T-cell (primary cell): ENCODE data around the gene EXOC3L4. TPM values are rescaled to one million over a fixed set of nuclear protein-coding genes. Genes with fewer than 3 reads are reported as not detected.
"Not testable (repeated sequence)": the region's sequence is repeated elsewhere in the genome, so short reads cannot be mapped to it uniquely, and the experiment has no call there.

Experiments used
- ATAC-seq, 4 experiments: fragments of 200-7000 bp in 3 of 4; fragments of 150-1000 bp in 1 of 4; cut with Tn5 transposase; replicated peaks in 1 of 4; 1 replicate in 3 of 4; 2 replicates in 1 of 4; pipeline ENCODE4 v1.10.0; 2021; ENCODE audit warnings: moderate library complexity in 3 of 4, mild to moderate bottlenecking in 2 of 4, moderate number of reproducible peaks in 1 of 4
- CTCF ChIA-PET, 2 donors: fragments of 300-600 bp; sonication (Branson Sonifier 250); formaldehyde crosslinking; loops; one replicate each; lab custom pipeline; 2022; ENCODE audit warnings: antibody characterized with exemption in 2 of 2; lab: Charles Lee
- POLR2A ChIA-PET, 2 donors: fragments of 300-600 bp; sonication (Branson Sonifier 250); formaldehyde crosslinking; loops; one replicate each; lab custom pipeline; 2022; ENCODE audit warnings: antibody characterized with exemption in 2 of 2; lab: Charles Lee
- DNase-seq, 35 experiments: peaks; one replicate each; pipeline versions ENCODE4 v3.0.0 to v3.0.0-alpha.2; 2013 to 2023
- H3K27ac ChIP-seq: one replicate; pipeline ENCODE4 v1.5.1; 2013; ENCODE audit warnings: low read length
- H3K27me3 ChIP-seq, 2 experiments: replicated peaks in 1 of 2; 1 replicate in 1 of 2; 2 replicates in 1 of 2; pipeline versions ENCODE4 v1.6.1 to v1.7.0; 2013; ENCODE audit warnings: low read length in 1 of 2, mixed read lengths in 1 of 2; ENCODE audit not compliant: control insufficient read depth in 2 of 2, insufficient read depth in 2 of 2; ENCODE audit errors: extremely low read depth in 1 of 2
- H3K36me3 ChIP-seq, 2 donors: 1 replicate in 1 of 2; 2 replicates in 1 of 2; pipeline versions ENCODE4 v1.6.1 to v1.7.0; 2013; ENCODE audit warnings: low read length in 1 of 2; ENCODE audit not compliant: control insufficient read depth in 2 of 2, insufficient read depth in 1 of 2; ENCODE audit errors: extremely low read depth in 1 of 2
- H3K4me1 ChIP-seq, 2 experiments: 1 replicate in 1 of 2; 2 replicates in 1 of 2; pipeline versions ENCODE4 v1.6.1 to v1.7.0; 2013; ENCODE audit warnings: low read length in 2 of 2, mixed read lengths in 1 of 2; ENCODE audit not compliant: insufficient read depth in 2 of 2, control insufficient read depth in 1 of 2; ENCODE audit errors: extremely low read depth in 1 of 2
- H3K4me3 ChIP-seq, 2 donors: 1 replicate in 1 of 2; 2 replicates in 1 of 2; pipeline versions ENCODE4 v1.5.1 to v1.7.0; 2013; ENCODE audit warnings: mild to moderate bottlenecking in 2 of 2, low read length in 1 of 2, moderate library complexity in 1 of 2; ENCODE audit not compliant: control insufficient read depth in 1 of 2; ENCODE audit errors: extremely low read depth in 1 of 2
- H3K9me3 ChIP-seq: 2 replicates; pipeline ENCODE4 v1.7.0; 2013
- H3K27ac Mint-ChIP-seq, 2 donors: one replicate each; pipeline ENCODE4 v1.8.0; 2020 to 2021; ENCODE audit warnings: mild to moderate bottlenecking in 2 of 2, mixed read lengths in 2 of 2
- H3K27me3 Mint-ChIP-seq, 2 donors: one replicate each; pipeline ENCODE4 v1.8.0; 2021 to 2022; ENCODE audit warnings: mixed read lengths in 2 of 2
- H3K36me3 Mint-ChIP-seq: one replicate; pipeline ENCODE4 v1.8.0; 2021; ENCODE audit warnings: mixed read lengths
- H3K4me1 Mint-ChIP-seq, 3 donors: one replicate each; pipeline ENCODE4 v1.8.0; 2020 to 2022; ENCODE audit warnings: mixed read lengths in 3 of 3, mild to moderate bottlenecking in 1 of 3
- H3K4me3 Mint-ChIP-seq, 3 donors: one replicate each; pipeline ENCODE4 v1.8.0; 2020 to 2022; ENCODE audit warnings: mild to moderate bottlenecking in 3 of 3, mixed read lengths in 3 of 3, moderate library complexity in 3 of 3
- H3K9me3 Mint-ChIP-seq, 3 donors: one replicate each; pipeline ENCODE4 v1.8.0; 2020 to 2022; ENCODE audit warnings: mixed read lengths in 3 of 3
- WGBS: methylation state at CpG from one replicate; pipeline ENCODE4 v1.1.5; 2013; ENCODE audit warnings: missing lambda C conversion rate; ENCODE audit not compliant: insufficient coverage; 5-methylcytosine and 5-hydroxymethylcytosine counted together
- total RNA-seq, 35 experiments: library from RNA in 6 of 35; stranded (reverse) in 6 of 35; fragments of 120-200 nt in 1 of 35; gene quantifications; one replicate each; pipeline versions ENCODE4 v1.2.1 to v1.2.4 and lab custom pipeline; 2013 to 2026

Gene EXOC3L4
- total RNA-seq, 5 donors from 2014 or later (not counting 1 experiment from before 2014, with no cell fraction given), result 0.25 TPM; not detected in 4

GRCh38 chr14:103151270-103151945 is 56.9 kb downstream of the EXOC3L4 start:
- no peak overlapping the region for H3K27ac ChIP-seq
- POLR2A ChIA-PET, result no interaction called here
- Mint-ChIP-seq H3K9me3 (no peaks in the 10 kb centered on the region), H3K36me3 (no peaks in the 10 kb centered on the region), H3K4me1 (no peaks in the 10 kb centered on the region), H3K27me3 (peaks cover 0 to 24% of the 10 kb centered on the region in 2 donors), H3K4me3 (no peak overlapping the region), H3K27ac (no peak overlapping the region)
- H3K36me3 ChIP-seq, result no peaks in the 10 kb centered on the region
- ATAC-seq (no peak), DNase-seq (no peak)
- H3K9me3 ChIP-seq, result no peaks in the 10 kb centered on the region
- no peaks in the 10 kb centered on the region for H3K4me1 ChIP-seq
- no peak overlapping the region for H3K4me3 ChIP-seq
- 71% methylated on average over 13 of the region's 15 CpGs for WGBS
- CTCF ChIA-PET, result no interaction called here
- peaks cover 0 to 22% of the 10 kb centered on the region in 2 experiments for H3K27me3 ChIP-seq

GRCh38 chr14:103155010-103155409 is 60.5 kb downstream of the EXOC3L4 start:
- H3K4me3 ChIP-seq, result no peak overlapping the region
- peaks cover 0 to 6% of the 10 kb centered on the region in 2 donors for H3K27me3 Mint-ChIP-seq
- H3K4me1 Mint-ChIP-seq, result peaks cover 0 to 7% (median 2%) of the 10 kb centered on the region in 3 donors
- no peaks in the 10 kb centered on the region for H3K36me3 Mint-ChIP-seq
- H3K27me3 ChIP-seq, result peaks cover 0 to 14% of the 10 kb centered on the region in 2 experiments
- H3K9me3 ChIP-seq, result no peaks in the 10 kb centered on the region
- no peak overlapping the region for H3K4me3 Mint-ChIP-seq
- CTCF ChIA-PET, result no interaction called here
- no peak overlapping the region for H3K27ac Mint-ChIP-seq
- no peak for ATAC-seq
- H3K27ac ChIP-seq, result no peak overlapping the region
- DNase-seq, result no peak
- H3K9me3 Mint-ChIP-seq, result no peaks in the 10 kb centered on the region
- no peaks in the 10 kb centered on the region for H3K4me1 ChIP-seq
- WGBS, result 62% methylated on average over 5 of the region's 6 CpGs
- POLR2A ChIA-PET, result no interaction called here
- H3K36me3 ChIP-seq, result no peaks in the 10 kb centered on the region

- H3K4me3 Mint-ChIP-seq, H3K36me3 ChIP-seq, H3K27ac ChIP-seq, DNase-seq, ATAC-seq, POLR2A ChIA-PET, CTCF ChIA-PET, H3K9me3 ChIP-seq, H3K4me1 ChIP-seq, H3K4me3 ChIP-seq, H3K36me3 Mint-ChIP-seq, H3K27ac Mint-ChIP-seq, H3K9me3 Mint-ChIP-seq, H3K27me3 Mint-ChIP-seq, H3K4me1 Mint-ChIP-seq: not testable (repeated sequence)
- peaks cover 0 to 16% of the 10 kb centered on the region in 2 experiments for H3K27me3 ChIP-seq
- 73% methylated on average over 11 of the region's 12 CpGs for whole genome bisulfite sequencing
Measured at GRCh38 chr14:103155416-103155815, 60.9 kb downstream of the EXOC3L4 start.

GRCh38 chr14:103155826-103156394 is 61.4 kb downstream of the EXOC3L4 start:
- H3K36me3 ChIP-seq, result no peaks in the 10 kb centered on the region
- 83% methylated on average over 7 of the region's 9 CpGs for WGBS
- H3K4me1 ChIP-seq, result peaks cover 0 to 8% of the 10 kb centered on the region in 2 experiments
- H3K9me3 ChIP-seq, result no peaks in the 10 kb centered on the region
- H3K4me3 Mint-ChIP-seq, result no peak overlapping the region
- peaks cover 0 to 8% of the 10 kb centered on the region in 2 donors for H3K27me3 Mint-ChIP-seq
- no peak overlapping the region for H3K27ac Mint-ChIP-seq
- ChIA-PET CTCF (no interaction called here), POLR2A (no interaction called here)
- H3K4me1 Mint-ChIP-seq, result peaks cover 2 to 11% (median 4%) of the 10 kb centered on the region in 3 donors
- no peaks in the 10 kb centered on the region for H3K36me3 Mint-ChIP-seq
- no peak overlapping the region for H3K4me3 ChIP-seq
- DNase-seq, result no peak
- ATAC-seq, result no peak
- H3K9me3 Mint-ChIP-seq, result no peaks in the 10 kb centered on the region
- H3K27ac ChIP-seq, result no peak overlapping the region
- peaks cover 0 to 17% of the 10 kb centered on the region in 2 experiments for H3K27me3 ChIP-seq

GRCh38 chr14:103156651-103157378 is 62.3 kb downstream of the EXOC3L4 start:
- POLR2A ChIA-PET, result no interaction called here
- peaks cover 0 to 17% of the 10 kb centered on the region in 2 experiments for H3K27me3 ChIP-seq
- ATAC-seq (no peak), DNase-seq (no peak)
- H3K4me3 Mint-ChIP-seq, result no peak overlapping the region
- WGBS, result 68% methylated on average over 17 of the region's 21 CpGs
- H3K36me3 ChIP-seq, result no peaks in the 10 kb centered on the region
- CTCF ChIA-PET, result no interaction called here
- no peaks in the 10 kb centered on the region for H3K9me3 ChIP-seq
- no peak overlapping the region for H3K27ac ChIP-seq
- no peaks in the 10 kb centered on the region for H3K36me3 Mint-ChIP-seq
- H3K27me3 Mint-ChIP-seq, result peaks cover 0 to 8% of the 10 kb centered on the region in 2 donors
- no peak overlapping the region for H3K4me3 ChIP-seq
- H3K4me1 ChIP-seq, result peaks cover 0 to 9% of the 10 kb centered on the region in 2 experiments
- H3K9me3 Mint-ChIP-seq, result no peaks in the 10 kb centered on the region
- no peak overlapping the region for H3K27ac Mint-ChIP-seq
- H3K4me1 Mint-ChIP-seq, result peaks cover 2 to 14% (median 10%) of the 10 kb centered on the region in 3 donors

- no peak overlapping the region for H3K27ac ChIP-seq
- CTCF ChIA-PET, result interaction anchor here in 1 of 2 donors (0.7 kb wide), 1 partner anchor 19 kb away, joined by 3 read pairs; no protein-coding TSS in a partner anchor
- peaks cover 0 to 9% of the 10 kb centered on the region in 2 experiments for H3K4me1 ChIP-seq
- no peak for ATAC-seq
- peaks cover 0 to 8% of the 10 kb centered on the region in 2 donors for H3K27me3 Mint-ChIP-seq
- POLR2A ChIA-PET, result no interaction called here
- H3K4me3 ChIP-seq, result no peak overlapping the region
- peaks cover 2 to 14% (median 10%) of the 10 kb centered on the region in 3 donors for H3K4me1 Mint-ChIP-seq
- no peaks in the 10 kb centered on the region for H3K9me3 ChIP-seq
- no peaks in the 10 kb centered on the region for H3K9me3 Mint-ChIP-seq
- DNase-seq, result no peak
- H3K36me3 ChIP-seq, result no peaks in the 10 kb centered on the region
- no peaks in the 10 kb centered on the region for H3K36me3 Mint-ChIP-seq
- no peak overlapping the region for H3K4me3 Mint-ChIP-seq
- no peak overlapping the region for H3K27ac Mint-ChIP-seq
- 91% methylated on average over 11 of the region's 19 CpGs for WGBS
- H3K27me3 ChIP-seq, result peaks cover 0 to 17% of the 10 kb centered on the region in 2 experiments
Measured at GRCh38 chr14:103157969-103158368, 63.4 kb downstream of the EXOC3L4 start.
